DND-41 (cell line): ENCODE results near the gene ZNF213.

Experiments
- ATAC-seq: fragments of 200-7000 bp; cut with Tn5 transposase; 3 replicates; pipeline ENCODE4 v1.9.1; 2021; ENCODE audit warnings: low read depth; ENCODE audit not compliant: insufficient read depth
- DNase-seq: peaks from one replicate; pipeline ENCODE4 v3.0.0-alpha.2; 2020
- H2AFZ ChIP-seq: 2 replicates; pipeline ENCODE4 v1.6.0; 2012; ENCODE audit warnings: low read depth, low read length
- H3K27ac ChIP-seq: 2 replicates; pipeline ENCODE4 v1.5.1; 2012; ENCODE audit warnings: low read length, inconsistent platforms
- H3K27me3 ChIP-seq: fragments of 200-600 bp; sonication (generic); 2 replicates; pipeline ENCODE4 v1.6.0; 2012; ENCODE audit warnings: low read length, mild to moderate bottlenecking, inconsistent platforms; ENCODE audit not compliant: insufficient read depth, poor library complexity
- H3K36me3 ChIP-seq: 2 replicates; pipeline ENCODE4 v1.5.1; 2012; ENCODE audit warnings: low read length, inconsistent platforms; ENCODE audit not compliant: insufficient read depth
- H3K4me1 ChIP-seq: 2 replicates; pipeline ENCODE4 v1.5.1; 2012; ENCODE audit warnings: mild to moderate bottlenecking, low read length; ENCODE audit not compliant: insufficient read depth
- H3K4me2 ChIP-seq: 2 replicates; pipeline ENCODE4 v1.6.0; 2012; ENCODE audit warnings: mild to moderate bottlenecking, moderate library complexity, low read length, inconsistent platforms; ENCODE audit not compliant: insufficient read depth
- H3K4me3 ChIP-seq, 2 experiments: fragments of 200-600 bp in 1 of 2; shearing (Covaris generic) in 1 of 2; 2 replicates each; pipeline ENCODE4 v1.5.1; 2012 to 2016; ENCODE audit warnings: inconsistent platforms in 2 of 2, low read length in 2 of 2, mild to moderate bottlenecking in 2 of 2, low read depth in 1 of 2, moderate library complexity in 1 of 2
- H3K79me2 ChIP-seq: 2 replicates; pipeline ENCODE4 v1.6.0; 2012; ENCODE audit warnings: low read length, inconsistent platforms; ENCODE audit not compliant: insufficient read depth
- H3K9ac ChIP-seq: 2 replicates; pipeline ENCODE4 v1.6.0; 2012; ENCODE audit warnings: low read depth, mild to moderate bottlenecking, inconsistent platforms, low read length, moderate library complexity
- H3K9me3 ChIP-seq: 2 replicates; pipeline ENCODE4 v1.5.1; 2012; ENCODE audit warnings: low read length, moderate library complexity, mild to moderate bottlenecking, inconsistent platforms; ENCODE audit not compliant: insufficient read depth, severe bottlenecking
- H4K20me1 ChIP-seq: 2 replicates; pipeline ENCODE4 v1.6.0; 2012; ENCODE audit warnings: low read length; ENCODE audit not compliant: insufficient read depth
- CTCF ChIP-seq: IDR thresholded peaks from 2 replicates; pipeline ENCODE4 v1.5.1; 2012; ENCODE audit warnings: borderline replicate concordance, low read length, moderate library complexity, mild to moderate bottlenecking; ENCODE audit not compliant: poor library complexity, severe bottlenecking; ENCODE audit errors: extremely low read depth
- EZH2 ChIP-seq: IDR thresholded peaks from 3 replicates; pipeline ENCODE4 v1.6.1; 2012; ENCODE audit warnings: borderline replicate concordance, low read depth, mild to moderate bottlenecking, moderate library complexity, low read length, inconsistent platforms; ENCODE audit not compliant: severe bottlenecking

ZNF213 gene

GRCh38 chr16:3142770-3143169, 7.9 kb downstream of the ZNF213 start:
- Histone ChIP-seq H3K4me3 (no peak overlapping the region), H3K4me2 (no peak overlapping the region), H3K9ac (no peak overlapping the region), H3K36me3 (peaks cover 45% of the 10 kb centered on the region), H3K9me3 (no peaks in the 10 kb centered on the region), H3K27ac (no peak overlapping the region), H3K4me1 (no peaks in the 10 kb centered on the region), H3K79me2 (peaks cover 4% of the 10 kb centered on the region; the same call in 1 of the 2 replicates), H3K27me3 (no peaks in the 10 kb centered on the region), H4K20me1 (0 out of 2 replicates have a peak, but pooled peaks cover 2% of the 10 kb centered on the region), H2AFZ (no peak overlapping the region)
- no peak for ATAC-seq
- no peak for DNase-seq
- no peak for TF ChIP-seq EZH2
- TF ChIP-seq CTCF, result no peak

- Histone ChIP-seq H3K27me3 (no peaks in the 10 kb centered on the region), H2AFZ (no peak overlapping the region), H3K27ac (no peak overlapping the region), H3K79me2 (no peaks in the 10 kb centered on the region), H3K9ac (no peak overlapping the region), H3K9me3 (no peaks in the 10 kb centered on the region), H3K4me3 (no peak overlapping the region), H3K4me2 (no peak overlapping the region), H4K20me1 (0 out of 2 replicates have a peak, but pooled peaks cover 2% of the 10 kb centered on the region), H3K36me3 (peaks cover 41% of the 10 kb centered on the region), H3K4me1 (no peaks in the 10 kb centered on the region)
- TF ChIP-seq CTCF, result no peak
- TF ChIP-seq EZH2, result no peak
- no peak for DNase-seq
- ATAC-seq, result no peak
These were observed 8.4 kb downstream of the ZNF213 start for GRCh38 chr16:3143189-3143588.

GRCh38 chr16:3143598-3144320, 8.9 kb downstream of the ZNF213 start:
- Histone ChIP-seq H3K9me3 (no peaks in the 10 kb centered on the region), H3K27me3 (no peaks in the 10 kb centered on the region), H3K4me1 (no peaks in the 10 kb centered on the region), H3K4me3 (no peak overlapping the region), H3K9ac (no peak overlapping the region), H3K4me2 (no peak overlapping the region), H3K79me2 (no peaks in the 10 kb centered on the region), H4K20me1 (0 out of 2 replicates have a peak, but pooled peaks cover 2% of the 10 kb centered on the region), H2AFZ (no peak overlapping the region), H3K27ac (no peak overlapping the region), H3K36me3 (peaks cover 35% of the 10 kb centered on the region)
- TF ChIP-seq EZH2, result no peak
- TF ChIP-seq CTCF, result no peak
- DNase-seq, result no peak
- ATAC-seq, result no peak
